ENCODE measurements around the gene NCMAP. TPM values are rescaled to one million over a fixed set of nuclear protein-coding genes. Genes with fewer than 3 reads are reported as not detected.
A peak's percentile ranks its signal among the peaks of the same experiment; 100 is the strongest.
"Not testable (repeated sequence)": the region's sequence is repeated elsewhere in the genome, so short reads cannot be mapped to it uniquely, and the experiment has no call there.

NCMAP gene, protein sequence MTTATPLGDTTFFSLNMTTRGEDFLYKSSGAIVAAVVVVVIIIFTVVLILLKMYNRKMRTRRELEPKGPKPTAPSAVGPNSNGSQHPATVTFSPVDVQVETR
- 10 to 100 TPM in 1 of 4 donors, 1 to 10 TPM in 2, under 1 TPM in 1; 0.81 to 15.7 (median 3.0) TPM for polyA plus RNA-seq
- long read RNA-seq, donor 1: 0 reads
- long read RNA-seq, donor 2, partial matches to known transcripts: 0 of 4 reads
- long read RNA-seq, donor 2, other reads (novel, unspliced or antisense): 0 of 4 reads
- long read RNA-seq, donor 3, partial matches to known transcripts: 0 of 4 reads
- long read RNA-seq, donor 3, other reads (novel, unspliced or antisense): 0 of 4 reads
- long read RNA-seq, donor 4: 0 reads
- long read RNA-seq, donor 5: 0 reads
- long read RNA-seq, donor 6, transcript NCMAP-201 (4 exons, 3,953 nt): major isoform, 6 of 11 reads
- long read RNA-seq, donor 6, partial matches to known transcripts: 0 of 11 reads
- long read RNA-seq, donor 6, other reads (novel, unspliced or antisense): 5 of 11 reads
- long read RNA-seq, donor 7: 0 reads
- long read RNA-seq, donor 8: 0 reads
- long read RNA-seq, donor 9, partial matches to known transcripts: 0 of 2 reads
- long read RNA-seq, donor 9, other reads (novel, unspliced or antisense): 0 of 2 reads
- long read RNA-seq, donor 10, partial matches to known transcripts: 0 of 4 reads
- long read RNA-seq, donor 10, other reads (novel, unspliced or antisense): 0 of 4 reads

GRCh38 chr1:24555591-24556413 is at the start of gene NCMAP:
TSS of gene NCMAP (plus strand) at chr1:24556087. CDS start at chr1:24595431, 39,344 bp downstream.
- FAIRE-seq (no peak), DNase-seq (peak; percentile 66 to 81)
- peaks cover 0 to 5% (median 0%) of the 10 kb centered on the region in 3 donors for H3K27me3 ChIP-seq (ENCODE audit: control insufficient read depth in 3 of 3, insufficient read depth in 3 of 3, low read length in 3 of 3)
- H3K36me3 ChIP-seq (ENCODE audit: control insufficient read depth in 3 of 3, insufficient read depth in 2 of 3, low read depth in 1 of 3, low read length in 3 of 3): no peaks in the 10 kb centered on the region
- no peaks in the 10 kb centered on the region for H3K9me3 ChIP-seq (ENCODE audit: control insufficient read depth in 2 of 2, insufficient read depth in 1 of 2, low read depth in 1 of 2, low read length in 1 of 2)
- H3K4me3 ChIP-seq (ENCODE audit: low read depth in 1 of 3, low read length in 3 of 3): peak within 1 kb of the TSS; percentile 18 to 67 (median 62)
- H3K4me1 ChIP-seq (ENCODE audit: control insufficient read depth in 3 of 3, insufficient read depth in 2 of 3, low read depth in 1 of 3, low read length in 2 of 3): peaks cover 0 to 58% (median 5%) of the 10 kb centered on the region in 3 donors
- WGBS, 3 donors: 2 to 3% (median 2%) methylated on average over 35 to 61 of the region's 61 CpGs
- peak within 1 kb of the TSS in 2 of 3 donors; percentile 45 to 98 for H3K27ac ChIP-seq (ENCODE audit: low read depth in 1 of 3, low read length in 2 of 3)

DNA sequence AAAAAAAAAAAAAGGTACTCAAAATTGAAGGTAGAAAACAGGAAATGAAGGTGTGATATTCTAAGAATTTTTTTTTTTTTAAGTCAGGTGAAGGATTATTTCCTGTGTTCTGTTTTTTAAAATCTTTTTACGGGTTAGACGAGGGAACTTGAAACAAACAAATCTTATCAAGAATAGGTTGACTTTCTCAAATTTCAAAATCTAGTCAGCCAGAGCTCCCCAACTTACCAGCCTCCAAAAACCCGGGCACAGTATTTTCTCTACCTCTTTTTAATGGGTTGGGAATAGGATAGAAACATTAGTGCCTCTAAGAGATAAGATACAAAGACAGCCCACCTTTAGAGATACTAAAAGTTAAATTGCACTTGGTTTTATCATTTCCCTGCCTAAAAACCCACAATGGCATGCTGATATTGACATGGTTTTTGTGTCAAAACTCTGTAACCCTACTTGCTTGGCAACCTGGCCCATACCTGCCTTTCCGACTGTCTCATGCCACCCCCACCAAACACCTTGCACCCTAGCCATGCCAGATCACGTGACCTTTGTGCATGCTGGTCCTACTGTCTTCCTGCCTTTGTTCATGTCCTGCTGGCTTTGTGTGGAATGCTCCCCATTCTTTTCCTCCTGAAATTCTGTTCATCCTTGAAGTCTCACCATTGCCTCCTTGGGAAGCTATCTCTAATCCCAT is 49.1 kb upstream of the NCMAP start:
- Histone ChIP-seq H3K4me3 (ENCODE audit: low read depth in 1 of 3, low read length in 3 of 3) (no peak overlapping the region), H3K27me3 (ENCODE audit: control insufficient read depth in 3 of 3, insufficient read depth in 3 of 3, low read length in 3 of 3) (no peaks in the 10 kb centered on the region), H3K36me3 (ENCODE audit: control insufficient read depth in 3 of 3, insufficient read depth in 2 of 3, low read depth in 1 of 3, low read length in 3 of 3) (peaks cover 0 to 2% (median 0%) of the 10 kb centered on the region in 3 donors), H3K27ac (ENCODE audit: low read depth in 1 of 3, low read length in 2 of 3) (peak overlapping the region; percentile 30 to 87 (median 66)), H3K4me1 (ENCODE audit: control insufficient read depth in 3 of 3, insufficient read depth in 2 of 3, low read depth in 1 of 3, low read length in 2 of 3) (peaks cover 3 to 7% (median 5%) of the 10 kb centered on the region in 3 donors), H3K9me3 (ENCODE audit: control insufficient read depth in 2 of 2, insufficient read depth in 1 of 2, low read depth in 1 of 2, low read length in 1 of 2) (no peaks in the 10 kb centered on the region)
- 53 to 65% (median 63%) methylated on average over 5 of the region's 5 CpGs for WGBS, 3 donors
- DNase-seq (peak in 1 of 2 donors; percentile 22), FAIRE-seq (no peak)

- peaks cover 3 to 6% (median 5%) of the 10 kb centered on the region in 3 donors for H3K4me1 ChIP-seq (ENCODE audit: control insufficient read depth in 3 of 3, insufficient read depth in 2 of 3, low read depth in 1 of 3, low read length in 2 of 3)
- no peak overlapping the region for H3K4me3 ChIP-seq (ENCODE audit: low read depth in 1 of 3, low read length in 3 of 3)
- H3K27ac ChIP-seq (ENCODE audit: low read depth in 1 of 3, low read length in 2 of 3): peak overlapping the region in 2 of 3 donors; percentile 66 to 87
- H3K36me3 ChIP-seq (ENCODE audit: control insufficient read depth in 3 of 3, insufficient read depth in 2 of 3, low read depth in 1 of 3, low read length in 3 of 3): peaks cover 0 to 3% (median 0%) of the 10 kb centered on the region in 3 donors
- H3K9me3 ChIP-seq (ENCODE audit: control insufficient read depth in 2 of 2, insufficient read depth in 1 of 2, low read depth in 1 of 2, low read length in 1 of 2): no peaks in the 10 kb centered on the region
- 40 to 72% (median 49%) methylated on average over 5 of the region's 5 CpGs for WGBS, 3 donors
- DNase-seq: peak; percentile 17 to 64
- no peak for FAIRE-seq
- H3K27me3 ChIP-seq (ENCODE audit: control insufficient read depth in 3 of 3, insufficient read depth in 3 of 3, low read length in 3 of 3): no peaks in the 10 kb centered on the region
Observed at GRCh38 chr1:24507405-24507804, 48.5 kb upstream of the NCMAP start.

DNA sequence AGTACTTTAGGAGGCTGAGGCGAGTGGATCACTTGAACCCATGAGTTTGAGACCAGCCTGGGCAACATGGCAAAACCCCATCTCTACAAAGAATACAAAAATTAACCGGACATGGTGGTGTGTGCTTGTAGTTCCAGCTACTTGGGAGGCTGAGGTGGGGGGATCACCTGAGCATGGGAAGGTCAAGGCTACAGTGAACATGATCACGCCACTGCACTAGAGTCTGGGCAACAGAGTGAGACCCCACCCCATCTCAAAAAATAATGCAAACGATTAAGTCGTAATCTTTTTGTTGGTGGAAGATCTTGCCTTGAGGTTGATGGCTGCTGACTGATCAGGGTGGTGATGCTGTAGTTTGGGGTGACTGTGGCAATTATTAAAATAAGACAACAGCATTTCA is 47.0 kb upstream of the NCMAP start:
- DNase-seq: no peak
- Histone ChIP-seq H3K36me3 (ENCODE audit: control insufficient read depth in 3 of 3, insufficient read depth in 2 of 3, low read depth in 1 of 3, low read length in 3 of 3) (peaks cover 0 to 3% (median 0%) of the 10 kb centered on the region in 3 donors), H3K4me3 (ENCODE audit: low read depth in 1 of 3, low read length in 3 of 3) (no peak overlapping the region), H3K27ac (ENCODE audit: low read depth in 1 of 3, low read length in 2 of 3) (no peak overlapping the region), H3K27me3 (ENCODE audit: control insufficient read depth in 3 of 3, insufficient read depth in 3 of 3, low read length in 3 of 3) (no peaks in the 10 kb centered on the region), H3K9me3 (ENCODE audit: control insufficient read depth in 2 of 2, insufficient read depth in 1 of 2, low read depth in 1 of 2, low read length in 1 of 2) (no peaks in the 10 kb centered on the region), H3K4me1 (ENCODE audit: control insufficient read depth in 3 of 3, insufficient read depth in 2 of 3, low read depth in 1 of 3, low read length in 2 of 3) (peaks cover 3 to 6% (median 5%) of the 10 kb centered on the region in 3 donors)
- FAIRE-seq: no peak
- WGBS, 3 donors: 94 to 96% (median 96%) methylated on average over 5 of the region's 5 CpGs

- H3K27me3 ChIP-seq (ENCODE audit: control insufficient read depth in 3 of 3, insufficient read depth in 3 of 3, low read length in 3 of 3): no peaks in the 10 kb centered on the region
- H3K9me3 ChIP-seq (ENCODE audit: control insufficient read depth in 2 of 2, insufficient read depth in 1 of 2, low read depth in 1 of 2, low read length in 1 of 2): no peaks in the 10 kb centered on the region
- peaks cover 0 to 17% (median 0%) of the 10 kb centered on the region in 3 donors for H3K36me3 ChIP-seq (ENCODE audit: control insufficient read depth in 3 of 3, insufficient read depth in 2 of 3, low read depth in 1 of 3, low read length in 3 of 3)
- WGBS, 3 donors: 59 to 64% (median 59%) methylated on average over 2 of the region's 2 CpGs
- no peak overlapping the region for H3K4me3 ChIP-seq (ENCODE audit: low read depth in 1 of 3, low read length in 3 of 3)
- FAIRE-seq: no peak
- no peaks in the 10 kb centered on the region for H3K4me1 ChIP-seq (ENCODE audit: control insufficient read depth in 3 of 3, insufficient read depth in 2 of 3, low read depth in 1 of 3, low read length in 2 of 3)
- no peak for DNase-seq
- H3K27ac ChIP-seq (ENCODE audit: low read depth in 1 of 3, low read length in 2 of 3): no peak overlapping the region
Observed at GRCh38 chr1:24513706-24514105, 42.2 kb upstream of the NCMAP start.

GRCh38 chr1:24514946-24515345 is 40.9 kb upstream of the NCMAP start:
- no peaks in the 10 kb centered on the region for H3K9me3 ChIP-seq (ENCODE audit: control insufficient read depth in 2 of 2, insufficient read depth in 1 of 2, low read depth in 1 of 2, low read length in 1 of 2)
- no peaks in the 10 kb centered on the region for H3K4me1 ChIP-seq (ENCODE audit: control insufficient read depth in 3 of 3, insufficient read depth in 2 of 3, low read depth in 1 of 3, low read length in 2 of 3)
- WGBS, 3 donors: 91 to 97% (median 95%) methylated on average over 5 of the region's 5 CpGs
- no peak for FAIRE-seq
- DNase-seq: no peak
- no peaks in the 10 kb centered on the region for H3K27me3 ChIP-seq (ENCODE audit: control insufficient read depth in 3 of 3, insufficient read depth in 3 of 3, low read length in 3 of 3)
- no peak overlapping the region for H3K4me3 ChIP-seq (ENCODE audit: low read depth in 1 of 3, low read length in 3 of 3)
- H3K36me3 ChIP-seq (ENCODE audit: control insufficient read depth in 3 of 3, insufficient read depth in 2 of 3, low read depth in 1 of 3, low read length in 3 of 3): peaks cover 0 to 17% (median 0%) of the 10 kb centered on the region in 3 donors
- H3K27ac ChIP-seq (ENCODE audit: low read depth in 1 of 3, low read length in 2 of 3): no peak overlapping the region

DNA sequence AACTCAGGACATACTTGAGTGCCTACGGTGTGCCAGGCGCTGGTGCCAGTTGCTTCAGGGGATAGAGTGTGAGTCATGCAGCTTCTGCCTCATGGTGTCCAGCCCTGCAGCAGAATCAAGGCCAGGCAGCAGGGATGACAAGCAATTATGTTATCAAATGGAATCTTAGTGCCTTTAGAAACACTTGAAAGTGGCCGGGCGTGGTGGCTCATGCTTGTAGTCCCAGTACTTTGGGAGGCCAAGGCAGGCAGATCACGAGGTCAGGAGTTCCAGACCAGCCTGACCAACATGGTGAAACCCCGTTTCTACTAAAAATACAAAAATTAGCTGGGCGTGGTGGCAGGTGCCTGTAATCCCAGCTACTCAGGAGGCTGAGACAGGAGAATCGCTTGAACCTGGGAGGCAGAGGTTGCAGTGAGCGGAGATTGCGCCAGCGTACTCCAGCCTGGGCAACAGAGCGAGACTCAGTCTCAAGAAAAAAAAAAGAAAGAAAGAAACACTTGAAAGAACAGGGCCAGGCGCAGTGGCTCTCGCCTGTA is 40.1 kb upstream of the NCMAP start:
- DNase-seq; H3K27me3 ChIP-seq (ENCODE audit: control insufficient read depth in 3 of 3, insufficient read depth in 3 of 3, low read length in 3 of 3); H3K27ac ChIP-seq (ENCODE audit: low read depth in 1 of 3, low read length in 2 of 3); FAIRE-seq; H3K4me3 ChIP-seq (ENCODE audit: low read depth in 1 of 3, low read length in 3 of 3); H3K4me1 ChIP-seq (ENCODE audit: control insufficient read depth in 3 of 3, insufficient read depth in 2 of 3, low read depth in 1 of 3, low read length in 2 of 3); H3K9me3 ChIP-seq (ENCODE audit: control insufficient read depth in 2 of 2, insufficient read depth in 1 of 2, low read depth in 1 of 2, low read length in 1 of 2): not testable (repeated sequence)
- peaks cover 0 to 17% (median 0%) of the 10 kb centered on the region in 3 donors for H3K36me3 ChIP-seq (ENCODE audit: control insufficient read depth in 3 of 3, insufficient read depth in 2 of 3, low read depth in 1 of 3, low read length in 3 of 3)
- WGBS, 3 donors: 92 to 93% (median 92%) methylated on average over 14 of the region's 14 CpGs

All from small intestine (tissue), 16 donors.